DND-41 (cell line): ENCODE measurements around the gene ASH1L.
"Not testable (repeated sequence)": the region's sequence is repeated elsewhere in the genome, so short reads cannot be mapped to it uniquely, and the experiment has no call there.

Experiments
- ATAC-seq: fragments of 200-7000 bp; cut with Tn5 transposase; 3 replicates; pipeline ENCODE4 v1.9.1; 2021; ENCODE audit warnings: low read depth; ENCODE audit not compliant: insufficient read depth
- DNase-seq: peaks from one replicate; pipeline ENCODE4 v3.0.0-alpha.2; 2020
- H2AFZ ChIP-seq: 2 replicates; pipeline ENCODE4 v1.6.0; 2012; ENCODE audit warnings: low read depth, low read length
- H3K27ac ChIP-seq: 2 replicates; pipeline ENCODE4 v1.5.1; 2012; ENCODE audit warnings: low read length, inconsistent platforms
- H3K27me3 ChIP-seq: fragments of 200-600 bp; sonication (generic); 2 replicates; pipeline ENCODE4 v1.6.0; 2012; ENCODE audit warnings: low read length, mild to moderate bottlenecking, inconsistent platforms; ENCODE audit not compliant: insufficient read depth, poor library complexity
- H3K36me3 ChIP-seq: 2 replicates; pipeline ENCODE4 v1.5.1; 2012; ENCODE audit warnings: low read length, inconsistent platforms; ENCODE audit not compliant: insufficient read depth
- H3K4me1 ChIP-seq: 2 replicates; pipeline ENCODE4 v1.5.1; 2012; ENCODE audit warnings: mild to moderate bottlenecking, low read length; ENCODE audit not compliant: insufficient read depth
- H3K4me2 ChIP-seq: 2 replicates; pipeline ENCODE4 v1.6.0; 2012; ENCODE audit warnings: mild to moderate bottlenecking, moderate library complexity, low read length, inconsistent platforms; ENCODE audit not compliant: insufficient read depth
- H3K4me3 ChIP-seq, 2 experiments: fragments of 200-600 bp in 1 of 2; shearing (Covaris generic) in 1 of 2; 2 replicates each; pipeline ENCODE4 v1.5.1; 2012 to 2016; ENCODE audit warnings: inconsistent platforms in 2 of 2, low read length in 2 of 2, mild to moderate bottlenecking in 2 of 2, low read depth in 1 of 2, moderate library complexity in 1 of 2
- H3K79me2 ChIP-seq: 2 replicates; pipeline ENCODE4 v1.6.0; 2012; ENCODE audit warnings: low read length, inconsistent platforms; ENCODE audit not compliant: insufficient read depth
- H3K9ac ChIP-seq: 2 replicates; pipeline ENCODE4 v1.6.0; 2012; ENCODE audit warnings: low read depth, mild to moderate bottlenecking, inconsistent platforms, low read length, moderate library complexity
- H3K9me3 ChIP-seq: 2 replicates; pipeline ENCODE4 v1.5.1; 2012; ENCODE audit warnings: low read length, moderate library complexity, mild to moderate bottlenecking, inconsistent platforms; ENCODE audit not compliant: insufficient read depth, severe bottlenecking
- H4K20me1 ChIP-seq: 2 replicates; pipeline ENCODE4 v1.6.0; 2012; ENCODE audit warnings: low read length; ENCODE audit not compliant: insufficient read depth
- EZH2 ChIP-seq: IDR thresholded peaks from 3 replicates; pipeline ENCODE4 v1.6.1; 2012; ENCODE audit warnings: borderline replicate concordance, low read depth, mild to moderate bottlenecking, moderate library complexity, low read length, inconsistent platforms; ENCODE audit not compliant: severe bottlenecking
- TF ChIP-seq, protein P1 (sequence below): IDR thresholded peaks from 2 replicates; pipeline ENCODE4 v1.5.1; 2012; ENCODE audit warnings: borderline replicate concordance, low read length, moderate library complexity, mild to moderate bottlenecking; ENCODE audit not compliant: poor library complexity, severe bottlenecking; ENCODE audit errors: extremely low read depth

Gene ASH1L

GRCh38 chr1:155437405-155437804, 125.2 kb downstream of the ASH1L start:
- DNase-seq: no peak
- TF ChIP-seq, protein P1, sequence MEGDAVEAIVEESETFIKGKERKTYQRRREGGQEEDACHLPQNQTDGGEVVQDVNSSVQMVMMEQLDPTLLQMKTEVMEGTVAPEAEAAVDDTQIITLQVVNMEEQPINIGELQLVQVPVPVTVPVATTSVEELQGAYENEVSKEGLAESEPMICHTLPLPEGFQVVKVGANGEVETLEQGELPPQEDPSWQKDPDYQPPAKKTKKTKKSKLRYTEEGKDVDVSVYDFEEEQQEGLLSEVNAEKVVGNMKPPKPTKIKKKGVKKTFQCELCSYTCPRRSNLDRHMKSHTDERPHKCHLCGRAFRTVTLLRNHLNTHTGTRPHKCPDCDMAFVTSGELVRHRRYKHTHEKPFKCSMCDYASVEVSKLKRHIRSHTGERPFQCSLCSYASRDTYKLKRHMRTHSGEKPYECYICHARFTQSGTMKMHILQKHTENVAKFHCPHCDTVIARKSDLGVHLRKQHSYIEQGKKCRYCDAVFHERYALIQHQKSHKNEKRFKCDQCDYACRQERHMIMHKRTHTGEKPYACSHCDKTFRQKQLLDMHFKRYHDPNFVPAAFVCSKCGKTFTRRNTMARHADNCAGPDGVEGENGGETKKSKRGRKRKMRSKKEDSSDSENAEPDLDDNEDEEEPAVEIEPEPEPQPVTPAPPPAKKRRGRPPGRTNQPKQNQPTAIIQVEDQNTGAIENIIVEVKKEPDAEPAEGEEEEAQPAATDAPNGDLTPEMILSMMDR: no peak
- TF ChIP-seq EZH2: no peak
- 0 out of 2 replicates have a peak, but pooled peaks cover 4% of the 10 kb centered on the region for H4K20me1 ChIP-seq
- ATAC-seq: no peak
- no peaks in the 10 kb centered on the region for H3K4me1 ChIP-seq
- no peaks in the 10 kb centered on the region for H3K9me3 ChIP-seq
- no peak overlapping the region for H3K4me2 ChIP-seq
- H3K79me2 ChIP-seq: peaks cover 11% of the 10 kb centered on the region
- no peak overlapping the region for H2AFZ ChIP-seq
- H3K27me3 ChIP-seq: no peaks in the 10 kb centered on the region
- H3K4me3 ChIP-seq: no peak overlapping the region
- no peak overlapping the region for H3K9ac ChIP-seq
- no peak overlapping the region for H3K27ac ChIP-seq
- H3K36me3 ChIP-seq: peaks cover 51% of the 10 kb centered on the region

- not testable (repeated sequence) for H3K27ac ChIP-seq, H4K20me1 ChIP-seq, H3K9me3 ChIP-seq, H3K4me3 ChIP-seq, H2AFZ ChIP-seq, H3K9ac ChIP-seq, H3K27me3 ChIP-seq, DNase-seq, H3K4me2 ChIP-seq, H3K4me1 ChIP-seq, ATAC-seq
- peaks cover 70% of the 10 kb centered on the region for H3K36me3 ChIP-seq
- peaks cover 29% of the 10 kb centered on the region for H3K79me2 ChIP-seq
Measured at GRCh38 chr1:155433831-155434389, 128.7 kb downstream of the ASH1L start.

- ATAC-seq, H3K4me1 ChIP-seq, DNase-seq, H4K20me1 ChIP-seq, H2AFZ ChIP-seq, H3K27me3 ChIP-seq, H3K9me3 ChIP-seq, H3K27ac ChIP-seq, H3K4me2 ChIP-seq, H3K4me3 ChIP-seq, H3K9ac ChIP-seq: not testable (repeated sequence)
- peaks cover 64% of the 10 kb centered on the region for H3K36me3 ChIP-seq
- H3K79me2 ChIP-seq: peaks cover 27% of the 10 kb centered on the region
Measured at GRCh38 chr1:155433128-155433830, 129.3 kb downstream of the ASH1L start.

DNA sequence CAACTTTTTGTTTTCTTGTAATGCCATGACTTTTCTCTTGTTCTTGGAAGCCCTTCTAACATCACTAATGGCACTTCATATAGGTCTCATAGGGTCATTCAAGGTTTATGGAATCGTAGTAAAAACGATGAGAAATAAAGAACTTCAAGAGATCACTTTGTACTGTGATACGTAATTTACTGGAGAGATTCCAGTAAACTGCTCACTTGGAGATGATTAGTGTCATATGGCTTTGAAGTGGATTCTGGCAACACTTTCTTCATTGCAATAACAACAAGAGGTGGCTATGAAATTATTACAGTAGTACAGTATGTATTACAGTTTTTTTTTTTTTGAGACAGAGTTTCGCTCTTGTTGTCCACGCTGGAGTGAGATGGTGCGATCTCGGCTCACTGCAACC, 138.5 kb downstream of the ASH1L start:
- Histone ChIP-seq H3K4me1 (no peaks in the 10 kb centered on the region), H3K79me2 (peaks cover 15% of the 10 kb centered on the region), H3K4me3 (no peak overlapping the region), H4K20me1 (no peaks in the 10 kb centered on the region), H3K36me3 (peaks cover 8% of the 10 kb centered on the region; the same call in 1 of the 2 replicates), H3K27me3 (no peaks in the 10 kb centered on the region), H3K4me2 (no peak overlapping the region), H3K9ac (no peak overlapping the region), H3K27ac (no peak overlapping the region), H3K9me3 (no peaks in the 10 kb centered on the region), H2AFZ (no peak overlapping the region)
- DNase-seq (no peak), ATAC-seq (no peak)
- TF ChIP-seq, protein P1: no peak
- TF ChIP-seq EZH2: no peak
